ENCODE results near the gene PTMA. TPM values are rescaled to one million over a fixed set of nuclear protein-coding genes. Genes with fewer than 3 reads are reported as not detected.

The PTMA gene
- total RNA-seq, 1 donor from 2014 or later = 913 TPM

GRCh38 chr2:231662811-231663457 lies 45.4 kb upstream of the PTMA start:
- H3K27me3 ChIP-seq (ENCODE audit: control insufficient read depth, insufficient read depth, low read length) = no peaks in the 10 kb centered on the region
- no peak overlapping the region for H3K4me3 ChIP-seq (ENCODE audit: low read depth, low read length)
- no peaks in the 10 kb centered on the region for H3K36me3 ChIP-seq (ENCODE audit: control insufficient read depth, insufficient read depth, low read length)
- no peak for DNase-seq (ENCODE audit: low read depth)
- no peak for TF ChIP-seq CTCF (IDR thresholded peaks at IDR 0.05; ENCODE audit: insufficient read depth, low read length, poor library complexity, severe bottlenecking)

- no peak for TF ChIP-seq CTCF (IDR thresholded peaks at IDR 0.05; ENCODE audit: insufficient read depth, low read length, poor library complexity, severe bottlenecking)
- H3K27me3 ChIP-seq (ENCODE audit: control insufficient read depth, insufficient read depth, low read length) = no peaks in the 10 kb centered on the region
- H3K36me3 ChIP-seq (ENCODE audit: control insufficient read depth, insufficient read depth, low read length) = no peaks in the 10 kb centered on the region
- no peak for DNase-seq (ENCODE audit: low read depth)
- no peak overlapping the region for H3K4me3 ChIP-seq (ENCODE audit: low read depth, low read length)
Observed at GRCh38 chr2:231663458-231664212, 44.7 kb upstream of the PTMA start.

- TF ChIP-seq CTCF (IDR thresholded peaks at IDR 0.05; ENCODE audit: insufficient read depth, low read length, poor library complexity, severe bottlenecking) = no peak
- Histone ChIP-seq H3K27me3 (ENCODE audit: control insufficient read depth, insufficient read depth, low read length) (no peaks in the 10 kb centered on the region), H3K4me3 (ENCODE audit: low read depth, low read length) (no peak overlapping the region), H3K36me3 (ENCODE audit: control insufficient read depth, insufficient read depth, low read length) (no peaks in the 10 kb centered on the region)
- DNase-seq (ENCODE audit: low read depth) = no peak
Observed at GRCh38 chr2:231664727-231665126, 43.6 kb upstream of the PTMA start.

GRCh38 chr2:231665245-231666170 lies 42.8 kb upstream of the PTMA start:
- TF ChIP-seq CTCF (IDR thresholded peaks at IDR 0.05; ENCODE audit: insufficient read depth, low read length, poor library complexity, severe bottlenecking) = no peak
- Histone ChIP-seq H3K36me3 (ENCODE audit: control insufficient read depth, insufficient read depth, low read length) (no peaks in the 10 kb centered on the region), H3K4me3 (ENCODE audit: low read depth, low read length) (peak overlapping the region; percentile 36), H3K27me3 (ENCODE audit: control insufficient read depth, insufficient read depth, low read length) (no peaks in the 10 kb centered on the region)
- DNase-seq (ENCODE audit: low read depth) = no peak

- H3K4me3 ChIP-seq (ENCODE audit: low read depth, low read length) = peak overlapping the region; percentile 36
- DNase-seq (ENCODE audit: low read depth) = peak; percentile 86
- H3K36me3 ChIP-seq (ENCODE audit: control insufficient read depth, insufficient read depth, low read length) = no peaks in the 10 kb centered on the region
- TF ChIP-seq CTCF (IDR thresholded peaks at IDR 0.05; ENCODE audit: insufficient read depth, low read length, poor library complexity, severe bottlenecking) = no peak
- no peaks in the 10 kb centered on the region for H3K27me3 ChIP-seq (ENCODE audit: control insufficient read depth, insufficient read depth, low read length)
Observed at GRCh38 chr2:231666171-231667095, 41.9 kb upstream of the PTMA start.
